Ectodermal cell (in vitro differentiated cells): ENCODE measurements around the gene SLC24A5.

ENCODE experiments used
- H3K27ac ChIP-seq: 2 replicates; pipeline ENCODE4 v1.7.0; 2013; ENCODE audit warnings: mild to moderate bottlenecking, low read depth, low read length; ENCODE audit not compliant: insufficient read depth, poor library complexity, severe bottlenecking
- H3K27me3 ChIP-seq: 2 replicates; pipeline ENCODE4 v1.7.0; 2013; ENCODE audit warnings: mild to moderate bottlenecking, low read length; ENCODE audit not compliant: insufficient read depth, control insufficient read depth, poor library complexity, severe bottlenecking
- H3K36me3 ChIP-seq: one replicate; pipeline ENCODE4 v1.7.0; 2013; ENCODE audit warnings: low read length; ENCODE audit not compliant: control insufficient read depth, insufficient read depth
- H3K4me1 ChIP-seq: one replicate; pipeline ENCODE4 v1.7.0; 2013; ENCODE audit warnings: low read length; ENCODE audit not compliant: control insufficient read depth, insufficient read depth
- H3K4me3 ChIP-seq: 2 replicates; pipeline ENCODE4 v1.7.0; 2013; ENCODE audit warnings: low read depth, low read length, control low read depth; ENCODE audit not compliant: insufficient read depth
- H3K9me3 ChIP-seq: 2 replicates; pipeline ENCODE4 v1.7.0; 2013; ENCODE audit warnings: mild to moderate bottlenecking, low read length, moderate library complexity; ENCODE audit not compliant: control insufficient read depth
- WGBS, 2 experiments: methylation state at CpG; one replicate each; pipeline ENCODE4 v1.1.7; 2013; ENCODE audit warnings: missing lambda C conversion rate in 2 of 2; 5-methylcytosine and 5-hydroxymethylcytosine counted together

SLC24A5 gene

GRCh38 chr15:48109212-48109611 lies 11.6 kb upstream of the SLC24A5 start:
- Histone ChIP-seq H3K4me1 (no peaks in the 10 kb centered on the region), H3K4me3 (no peak overlapping the region), H3K27ac (no peak overlapping the region), H3K36me3 (no peaks in the 10 kb centered on the region), H3K9me3 (no peaks in the 10 kb centered on the region), H3K27me3 (no peaks in the 10 kb centered on the region)
- WGBS, 2 experiments, result 96 to 98% methylated on average over 4 of the region's 4 CpGs

DNA sequence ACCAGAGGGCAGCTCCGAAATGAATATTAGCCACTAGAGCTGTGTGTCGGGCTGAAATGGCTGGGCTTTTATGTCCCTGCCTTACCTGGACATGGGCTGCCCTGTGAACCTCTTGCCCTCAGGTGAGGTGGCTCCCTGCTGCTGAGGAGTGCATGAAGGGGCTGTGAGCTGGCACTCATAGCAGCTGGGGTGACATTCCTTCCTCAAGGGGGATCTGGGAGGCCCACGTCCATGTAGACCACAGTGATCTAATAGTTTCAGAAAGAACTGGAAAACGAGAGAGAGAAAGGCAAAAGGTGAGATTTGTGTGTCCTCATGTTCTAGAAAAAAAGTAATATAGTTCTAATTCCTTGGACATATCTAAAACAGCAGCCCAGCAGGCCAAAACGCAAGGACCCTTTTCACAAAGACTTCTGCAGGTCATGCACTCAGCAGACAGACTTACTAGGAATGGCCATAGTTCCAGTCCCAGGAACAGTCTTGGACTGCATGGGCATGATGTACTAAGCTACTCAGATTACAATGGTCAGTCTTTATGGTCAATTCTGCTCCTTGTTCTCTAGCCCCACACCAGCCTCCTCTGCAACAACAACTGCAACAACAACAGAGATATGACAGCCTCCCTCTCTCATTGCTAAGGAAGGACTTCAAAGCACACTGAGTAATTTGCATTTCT lies 10.8 kb upstream of the SLC24A5 start:
- Histone ChIP-seq H3K27me3 (no peaks in the 10 kb centered on the region), H3K4me1 (no peaks in the 10 kb centered on the region), H3K36me3 (no peaks in the 10 kb centered on the region), H3K9me3 (no peaks in the 10 kb centered on the region), H3K4me3 (no peak overlapping the region), H3K27ac (no peak overlapping the region)
- WGBS, 2 experiments, result 93% methylated on average over 5 of the region's 5 CpGs

DNA sequence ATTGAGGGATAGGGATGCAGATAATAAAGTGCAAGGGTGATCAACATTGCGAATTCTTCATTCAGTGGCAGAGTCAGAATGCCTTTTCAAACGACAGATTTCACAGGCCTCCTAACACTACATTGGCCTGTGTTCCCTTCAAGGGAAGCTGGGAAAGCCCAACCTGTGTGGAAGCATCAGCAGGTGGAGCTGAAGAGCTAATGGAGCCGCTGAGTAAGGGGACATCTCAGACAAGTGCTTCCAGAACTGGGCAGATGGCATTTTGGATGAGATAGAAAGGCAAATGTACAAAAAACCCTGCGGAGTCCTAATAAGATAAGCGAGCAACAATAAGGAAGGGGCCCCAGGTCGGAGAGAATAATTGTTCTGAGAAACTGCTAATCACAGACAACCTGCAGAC lies 8.5 kb upstream of the SLC24A5 start:
- WGBS, 2 experiments, result 30 to 32% methylated on average over 6 of the region's 6 CpGs
- H3K4me1 ChIP-seq, result no peaks in the 10 kb centered on the region

DNA sequence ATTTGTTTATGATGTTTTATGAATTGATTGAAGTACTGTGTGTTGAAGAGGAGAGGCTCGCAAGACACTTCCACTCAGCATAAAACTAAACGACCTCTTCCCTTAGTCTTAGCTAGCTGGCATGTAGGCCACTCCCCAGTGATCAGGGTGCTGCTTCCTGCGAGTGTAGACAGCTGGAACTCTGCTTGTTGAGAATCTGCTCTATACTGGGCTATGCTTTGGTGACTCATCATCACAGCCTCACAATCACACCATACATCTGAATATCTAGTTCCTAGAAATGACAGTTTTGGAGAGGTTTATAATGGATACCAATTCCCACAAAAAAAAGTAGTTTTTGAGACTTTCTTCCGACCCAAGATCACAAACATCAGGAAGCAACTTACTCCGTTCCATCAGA lies 1.5 kb upstream of the SLC24A5 start:
- no peaks in the 10 kb centered on the region for H3K27me3 ChIP-seq
- H3K9me3 ChIP-seq, result no peaks in the 10 kb centered on the region
- H3K27ac ChIP-seq, result no peak overlapping the region
- WGBS, 2 experiments, result 94 to 95% methylated on average over 5 of the region's 5 CpGs
- H3K36me3 ChIP-seq, result no peaks in the 10 kb centered on the region
- no peak overlapping the region for H3K4me3 ChIP-seq
- H3K4me1 ChIP-seq, result peaks cover 6% of the 10 kb centered on the region

More for the DNA sequence above, 8.5 kb upstream of the SLC24A5 start:
- Histone ChIP-seq H3K27ac (no peak overlapping the region), H3K9me3 (no peaks in the 10 kb centered on the region), H3K27me3 (no peaks in the 10 kb centered on the region), H3K4me3 (no peak overlapping the region), H3K36me3 (no peaks in the 10 kb centered on the region)

DNA sequence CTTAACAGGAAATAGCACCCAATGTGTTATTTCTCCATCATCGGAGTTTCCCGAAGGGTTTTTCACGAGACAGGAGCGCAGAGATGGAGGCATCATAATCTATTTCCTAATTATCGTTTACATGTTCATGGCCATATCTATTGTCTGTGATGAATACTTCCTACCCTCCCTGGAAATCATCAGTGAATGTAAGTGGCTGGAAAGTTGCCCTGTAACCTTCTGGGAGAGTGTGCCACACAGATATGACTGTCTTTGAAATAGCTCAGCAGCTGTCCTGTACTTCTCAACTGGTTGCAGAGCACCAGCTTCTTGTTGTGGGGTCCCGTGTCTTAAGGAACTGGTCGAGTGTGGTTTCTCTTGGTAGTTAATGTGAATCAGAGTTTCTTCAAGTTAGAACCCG lies 1.1 kb downstream of the SLC24A5 start:
- Histone ChIP-seq H3K4me3 (no peak overlapping the region), H3K36me3 (no peaks in the 10 kb centered on the region), H3K27ac (no peak overlapping the region), H3K4me1 (peaks cover 6% of the 10 kb centered on the region), H3K27me3 (no peaks in the 10 kb centered on the region), H3K9me3 (no peaks in the 10 kb centered on the region)
- WGBS, 2 experiments, result 94 to 97% methylated on average over 8 of the region's 8 CpGs

DNA sequence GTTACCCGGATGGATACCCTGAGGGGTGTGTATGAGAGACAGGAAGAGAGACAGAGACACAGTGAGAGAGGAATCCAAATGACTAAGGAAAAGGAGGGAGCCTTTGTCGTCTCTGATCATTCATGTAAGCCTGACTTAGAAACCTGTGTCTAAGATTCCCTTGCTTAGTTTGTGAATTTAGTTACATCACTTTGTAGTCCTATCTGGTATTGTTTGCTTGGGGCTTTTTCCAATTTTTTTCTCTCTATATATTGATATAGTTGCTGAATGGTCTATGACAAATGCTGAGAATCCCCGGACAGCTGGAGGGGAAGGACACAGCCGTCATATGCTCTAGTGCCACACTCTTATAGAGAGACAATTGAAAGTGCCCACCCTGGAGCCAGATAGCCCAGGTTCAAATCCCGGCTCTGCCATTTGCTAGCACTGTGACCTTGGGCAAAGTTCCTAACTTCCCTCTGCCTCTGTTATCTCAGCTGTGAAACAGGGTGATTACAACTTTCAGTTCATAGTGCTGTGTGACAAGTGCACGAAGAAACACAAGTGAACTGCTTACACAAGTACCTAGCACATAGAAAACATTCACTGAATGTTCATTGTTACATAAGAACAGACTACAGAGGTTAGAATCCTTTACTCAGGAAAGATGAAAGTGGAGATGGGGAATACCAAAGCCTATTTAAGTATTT lies 6.0 kb downstream of the SLC24A5 start:
- no peaks in the 10 kb centered on the region for H3K27me3 ChIP-seq
- no peak overlapping the region for H3K4me3 ChIP-seq
- no peak overlapping the region for H3K27ac ChIP-seq
- 93% methylated on average over 6 of the region's 6 CpGs for WGBS, 2 experiments
- H3K36me3 ChIP-seq, result no peaks in the 10 kb centered on the region
- no peaks in the 10 kb centered on the region for H3K4me1 ChIP-seq
- H3K9me3 ChIP-seq, result no peaks in the 10 kb centered on the region

GRCh38 chr15:48131324-48131723 lies 10.5 kb downstream of the SLC24A5 start:
- no peaks in the 10 kb centered on the region for H3K27me3 ChIP-seq

DNA sequence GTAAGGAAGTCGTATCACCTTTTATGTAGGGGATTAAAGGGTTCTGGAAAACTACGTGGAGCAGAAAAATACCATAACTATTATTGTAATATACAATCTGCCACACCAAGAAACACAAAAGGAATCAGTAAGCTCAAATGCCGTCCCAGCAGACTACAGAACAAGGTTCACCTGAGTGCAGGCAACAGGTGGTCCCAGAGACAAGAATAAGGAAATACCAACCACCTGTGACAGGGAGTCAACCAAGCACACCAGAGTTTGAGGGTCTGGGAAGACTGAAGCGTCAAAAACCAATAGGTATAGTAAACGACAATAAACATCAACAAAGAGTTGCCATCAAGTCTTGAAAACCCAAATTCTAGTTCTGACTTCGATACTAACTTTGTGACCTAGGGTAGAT lies 12.1 kb downstream of the SLC24A5 start:
- Histone ChIP-seq H3K27me3 (no peaks in the 10 kb centered on the region), H3K4me1 (no peaks in the 10 kb centered on the region), H3K36me3 (no peaks in the 10 kb centered on the region), H3K4me3 (no peak overlapping the region), H3K27ac (no peak overlapping the region), H3K9me3 (no peaks in the 10 kb centered on the region)
- 99 to 100% methylated on average over 5 to 6 of the region's 6 CpGs for WGBS, 2 experiments

More at GRCh38 chr15:48131324-48131723, 10.5 kb downstream of the SLC24A5 start:
- H3K36me3 ChIP-seq, result no peaks in the 10 kb centered on the region
- no peak overlapping the region for H3K4me3 ChIP-seq
- no peaks in the 10 kb centered on the region for H3K9me3 ChIP-seq
- H3K4me1 ChIP-seq, result no peaks in the 10 kb centered on the region
- no peak overlapping the region for H3K27ac ChIP-seq

- Histone ChIP-seq H3K4me3 (no peak overlapping the region), H3K4me1 (no peaks in the 10 kb centered on the region), H3K27ac (no peak overlapping the region), H3K9me3 (no peaks in the 10 kb centered on the region), H3K27me3 (no peaks in the 10 kb centered on the region), H3K36me3 (peaks cover 10% of the 10 kb centered on the region)
- 86% methylated on average over 1 of the region's 1 CpG; no CpG with 5 or more reads in 1 of the 2 experiments for WGBS, 2 experiments
These were observed 23.1 kb downstream of the SLC24A5 start for GRCh38 chr15:48143856-48144255.

DNA sequence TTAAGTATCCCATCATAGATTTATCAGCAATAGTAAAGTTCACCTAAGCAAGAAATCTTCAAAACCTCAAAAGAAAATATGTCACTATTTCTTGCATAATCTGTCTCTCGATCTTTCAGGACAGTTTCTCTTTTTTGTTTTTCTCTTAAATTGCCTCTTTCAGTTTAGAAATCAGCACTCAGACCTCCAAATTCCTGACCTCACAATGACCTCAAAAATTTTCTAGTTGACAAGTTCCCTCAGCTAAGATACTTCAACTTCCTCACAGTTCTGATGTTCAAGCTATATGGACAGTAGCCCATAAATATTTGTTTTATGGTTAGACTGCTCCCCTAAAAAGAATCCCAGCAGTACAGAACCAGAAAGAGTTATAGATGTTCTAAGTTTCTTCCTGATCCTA lies 24.1 kb downstream of the SLC24A5 start:
- 97 to 98% methylated on average over 1 of the region's 1 CpG for WGBS, 2 experiments
- no peaks in the 10 kb centered on the region for H3K4me1 ChIP-seq
- no peaks in the 10 kb centered on the region for H3K9me3 ChIP-seq
- H3K27ac ChIP-seq, result no peak overlapping the region
- H3K36me3 ChIP-seq, result peaks cover 15% of the 10 kb centered on the region
- H3K4me3 ChIP-seq, result no peak overlapping the region
- H3K27me3 ChIP-seq, result no peaks in the 10 kb centered on the region
